Mucosa of rectum (tissue), 2 donors: ENCODE results near the gene TDRD7.
A peak's percentile ranks its signal among the peaks of the same experiment; 100 is the strongest.

ENCODE experiments used
- H3K27ac ChIP-seq, 2 donors: one replicate each; pipeline ENCODE4 v1.7.0; 2013; ENCODE audit warnings: inconsistent platforms in 2 of 2, low read depth in 2 of 2, low read length in 2 of 2
- H3K27me3 ChIP-seq, 2 donors: one replicate each; pipeline ENCODE4 v1.7.0; 2013; ENCODE audit warnings: low read length in 2 of 2; ENCODE audit not compliant: control insufficient read depth in 2 of 2, insufficient read depth in 2 of 2
- H3K36me3 ChIP-seq, 2 donors: one replicate each; pipeline ENCODE4 v1.7.0; 2013; ENCODE audit warnings: low read length in 2 of 2; ENCODE audit not compliant: control insufficient read depth in 2 of 2, insufficient read depth in 2 of 2
- H3K4me1 ChIP-seq, 2 donors: one replicate each; pipeline ENCODE4 v1.7.0; 2013; ENCODE audit warnings: low read length in 2 of 2, mild to moderate bottlenecking in 1 of 2; ENCODE audit not compliant: control insufficient read depth in 2 of 2, insufficient read depth in 2 of 2
- H3K4me3 ChIP-seq, 2 donors: one replicate each; pipeline ENCODE4 v1.7.0; 2013; ENCODE audit warnings: low read length in 2 of 2
- H3K9ac ChIP-seq, 2 donors: one replicate each; pipeline ENCODE4 v1.7.0; 2013; ENCODE audit warnings: low read length in 2 of 2, low read depth in 1 of 2, mild to moderate bottlenecking in 1 of 2
- H3K9me3 ChIP-seq, 2 donors: one replicate each; pipeline ENCODE4 v1.7.0; 2013; ENCODE audit warnings: low read length in 2 of 2; ENCODE audit not compliant: control insufficient read depth in 2 of 2
- donor health status: healthy.
- donor health status: Normal muscosa, but diverticular disease.

The TDRD7 gene

DNA sequence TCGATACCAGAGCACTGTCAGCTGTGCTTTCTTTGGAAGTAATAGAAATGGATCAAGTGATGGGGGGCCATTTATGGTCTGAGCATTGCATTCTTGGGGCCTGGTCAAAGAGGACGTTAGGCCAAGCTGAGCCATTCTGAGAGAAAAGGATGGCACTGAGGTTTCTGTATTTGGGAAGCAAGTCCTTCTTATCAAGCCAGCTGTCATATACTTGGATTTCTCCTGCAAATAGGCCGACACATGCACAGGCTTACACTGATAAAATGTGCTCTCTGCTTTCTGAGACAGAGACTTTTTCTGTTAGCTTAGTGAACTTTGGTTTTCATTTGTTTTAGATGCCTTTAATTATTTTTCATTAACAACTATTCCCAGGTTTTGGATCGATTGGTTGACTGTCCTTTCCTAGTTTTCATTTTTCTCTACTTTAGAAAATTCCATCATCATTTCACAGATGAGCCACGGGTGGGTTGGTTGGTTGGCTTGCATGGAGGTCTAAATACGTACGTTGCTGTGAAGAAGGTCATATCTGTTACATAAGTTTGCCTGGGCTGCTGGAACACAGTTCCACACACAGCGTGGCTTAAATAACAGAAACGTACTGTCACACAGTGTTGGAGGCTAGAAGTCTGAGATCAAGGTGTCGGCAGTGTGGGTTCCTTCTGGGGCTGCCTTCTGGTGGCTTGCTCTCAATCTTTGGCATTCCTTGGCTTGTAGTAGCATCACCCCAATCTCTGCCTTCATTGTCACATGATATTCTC lies 109.9 kb downstream of the TDRD7 start:
- Histone ChIP-seq H3K36me3 (no peaks in the 10 kb centered on the region), H3K9ac (no peak overlapping the region), H3K27ac (no peak overlapping the region), H3K4me3 (no peak overlapping the region), H3K4me1 (peaks cover 0 to 5% of the 10 kb centered on the region in 2 donors), H3K9me3 (no peaks in the 10 kb centered on the region), H3K27me3 (no peaks in the 10 kb centered on the region)

DNA sequence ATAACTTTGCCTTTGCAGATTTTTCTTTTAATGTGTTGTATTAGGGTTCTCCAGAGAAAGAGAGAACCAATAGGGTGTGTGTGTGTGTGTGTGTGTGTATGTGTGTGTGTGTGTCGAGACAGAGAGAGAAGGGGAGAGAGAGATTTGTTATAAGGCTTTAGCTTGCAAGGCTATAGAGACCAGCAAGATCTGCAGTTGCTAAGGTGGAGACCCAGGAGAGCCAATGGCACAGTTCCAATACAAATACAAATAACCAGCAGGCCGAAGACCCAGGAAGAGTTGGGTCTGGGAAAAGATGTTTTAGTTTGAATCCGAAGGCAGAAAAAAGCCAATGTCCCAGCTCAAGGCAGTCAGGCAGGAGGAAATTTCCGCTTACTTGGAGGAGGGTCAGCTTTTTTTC lies 112.5 kb downstream of the TDRD7 start:
- no peak overlapping the region for H3K27ac ChIP-seq
- no peaks in the 10 kb centered on the region for H3K9me3 ChIP-seq
- H3K36me3 ChIP-seq: no peaks in the 10 kb centered on the region
- no peaks in the 10 kb centered on the region for H3K4me1 ChIP-seq
- H3K4me3 ChIP-seq: no peak overlapping the region
- no peak overlapping the region for H3K9ac ChIP-seq
- H3K27me3 ChIP-seq: no peaks in the 10 kb centered on the region

DNA sequence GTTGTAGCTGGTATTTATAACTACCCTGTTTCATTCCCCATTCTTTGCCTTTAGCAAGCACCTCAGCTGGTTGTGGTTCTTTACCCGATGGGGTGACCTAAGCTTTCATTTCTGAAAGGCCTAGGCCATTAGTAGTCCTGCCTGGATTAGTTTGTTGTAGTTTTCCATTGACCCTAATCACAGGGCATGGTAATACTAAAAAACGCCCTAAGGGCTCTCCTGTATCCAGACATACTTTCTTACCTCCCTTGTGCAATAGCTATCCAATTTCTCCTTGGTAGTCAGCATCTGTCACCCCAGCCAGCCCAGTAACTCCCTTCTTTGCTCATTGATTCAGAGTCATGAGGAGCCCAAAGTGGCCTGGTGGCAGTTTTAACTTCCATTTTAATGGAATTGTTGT lies 113.6 kb downstream of the TDRD7 start:
- no peak overlapping the region for H3K9ac ChIP-seq
- no peak overlapping the region for H3K27ac ChIP-seq
- H3K36me3 ChIP-seq: no peaks in the 10 kb centered on the region
- H3K4me1 ChIP-seq: no peaks in the 10 kb centered on the region
- H3K9me3 ChIP-seq: no peaks in the 10 kb centered on the region
- H3K27me3 ChIP-seq: no peaks in the 10 kb centered on the region
- no peak overlapping the region for H3K4me3 ChIP-seq

DNA sequence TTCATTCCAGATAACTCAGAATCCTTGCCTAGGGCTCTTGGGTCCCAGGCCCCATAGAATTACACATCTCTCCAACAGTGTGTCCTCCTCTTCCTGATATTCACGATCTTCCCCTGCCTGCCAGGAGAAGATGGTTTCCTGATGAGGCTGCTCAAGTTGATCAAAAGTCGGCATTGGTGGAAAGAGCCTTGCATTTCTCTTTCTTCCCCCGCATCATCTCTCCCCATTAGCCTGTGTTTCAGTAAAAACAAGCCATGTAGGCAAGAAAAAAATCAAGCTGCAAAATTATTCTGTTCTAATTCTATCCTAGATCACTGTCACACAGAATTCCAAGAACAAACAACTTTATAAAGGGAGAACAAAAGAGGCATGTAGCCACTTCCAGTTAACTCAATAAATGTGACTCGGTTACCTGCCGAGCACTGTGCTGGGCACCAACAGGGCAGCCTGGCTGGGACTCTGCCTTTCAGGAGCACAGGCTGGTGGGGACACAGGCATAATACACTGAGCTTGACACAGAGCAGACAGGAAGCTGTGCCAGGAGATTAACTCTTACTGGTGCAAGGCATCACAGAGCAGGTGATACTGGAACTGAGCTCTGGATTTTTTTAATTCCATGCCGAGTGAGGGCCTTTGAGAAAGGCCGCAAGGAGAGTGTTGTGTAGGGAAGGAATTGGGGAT lies 115.1 kb downstream of the TDRD7 start:
- no peaks in the 10 kb centered on the region for H3K27me3 ChIP-seq
- H3K4me1 ChIP-seq: peaks cover 0 to 3% of the 10 kb centered on the region in 2 donors
- no peak overlapping the region for H3K4me3 ChIP-seq
- no peaks in the 10 kb centered on the region for H3K9me3 ChIP-seq
- no peak overlapping the region for H3K27ac ChIP-seq
- no peak overlapping the region for H3K9ac ChIP-seq
- no peaks in the 10 kb centered on the region for H3K36me3 ChIP-seq

DNA sequence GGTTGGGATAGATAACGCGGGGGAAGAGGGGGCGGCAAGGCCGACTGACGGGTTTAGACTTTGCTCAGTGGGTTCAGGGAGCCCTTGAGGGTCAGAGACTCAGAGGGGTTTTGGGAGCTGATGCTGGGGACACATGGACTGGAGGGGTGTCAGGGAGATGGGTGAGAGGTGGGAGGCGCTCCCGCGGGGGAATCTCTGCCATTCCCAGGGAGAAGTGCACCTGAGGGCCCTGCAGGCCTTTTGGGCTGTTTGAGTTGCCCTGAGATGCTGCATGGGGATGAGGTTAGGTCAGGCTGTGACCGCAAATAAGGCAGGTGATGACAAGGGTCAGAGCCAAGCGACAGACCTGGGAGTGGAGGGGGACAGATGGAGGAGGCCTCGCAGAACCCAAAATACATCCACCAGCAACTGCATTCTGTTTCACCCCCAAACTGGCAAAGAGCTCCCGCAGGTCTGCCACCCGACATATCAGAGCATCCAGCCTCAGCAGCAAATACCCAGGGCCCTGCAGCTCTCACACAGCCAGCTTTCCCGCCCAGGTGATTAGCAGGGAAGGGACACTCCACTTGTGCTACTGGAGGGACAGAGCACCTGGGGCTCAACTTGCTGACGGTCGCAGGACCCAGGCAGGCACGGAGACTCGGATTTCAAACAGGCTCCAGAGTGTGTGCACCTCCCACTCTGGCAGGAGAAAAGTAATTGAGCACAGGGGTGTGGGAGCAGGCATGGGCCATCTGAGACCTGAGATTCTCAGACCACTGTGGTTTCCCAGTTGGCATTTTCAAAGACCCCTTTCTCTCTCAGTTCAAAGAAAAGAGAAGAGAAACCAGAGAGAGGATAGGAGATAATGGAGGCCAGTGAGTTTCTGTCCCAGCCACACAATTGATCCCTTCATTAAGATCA lies 116.0 kb downstream of the TDRD7 start:
- Histone ChIP-seq H3K9me3 (no peaks in the 10 kb centered on the region), H3K27ac (no peak overlapping the region), H3K9ac (no peak overlapping the region), H3K36me3 (no peaks in the 10 kb centered on the region), H3K27me3 (no peaks in the 10 kb centered on the region), H3K4me1 (peaks cover 0 to 3% of the 10 kb centered on the region in 2 donors), H3K4me3 (no peak overlapping the region)

DNA sequence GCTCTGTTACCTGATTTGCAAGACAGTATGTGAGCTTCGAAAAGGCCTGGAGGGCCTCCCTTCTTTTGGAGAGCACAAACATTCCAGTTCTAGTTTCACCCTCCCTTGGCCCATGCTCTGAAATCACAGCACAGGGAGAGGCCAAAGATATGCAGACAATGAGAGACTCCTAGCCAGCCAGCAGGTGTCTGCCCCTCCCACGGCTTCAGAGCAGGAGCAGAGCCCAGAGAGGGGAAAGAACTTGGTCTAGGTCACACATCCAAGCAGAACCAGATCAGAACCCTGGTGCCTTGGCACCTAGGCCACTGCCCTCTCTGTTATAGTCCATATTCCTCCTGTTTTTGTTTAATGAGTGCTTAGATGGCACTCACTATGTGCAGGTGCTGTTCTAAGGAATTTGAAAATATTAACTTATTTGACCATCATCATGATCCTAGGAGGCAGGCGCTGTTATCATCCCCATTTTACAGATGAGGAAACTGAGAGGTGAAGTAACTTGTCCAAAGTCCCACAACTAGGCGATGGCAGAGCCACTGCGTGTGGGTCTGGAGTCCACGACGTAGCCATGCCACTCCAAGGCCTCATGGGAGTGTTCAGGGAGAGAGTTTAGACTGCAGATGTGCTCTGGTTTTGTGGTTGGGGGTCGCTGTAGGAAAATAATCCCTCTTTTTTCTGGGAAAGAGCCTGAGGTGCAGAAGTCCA lies 116.8 kb downstream of the TDRD7 start:
- no peak overlapping the region for H3K9ac ChIP-seq
- peak overlapping the region in 1 of 2 donors; percentile 10 for H3K27ac ChIP-seq

DNA sequence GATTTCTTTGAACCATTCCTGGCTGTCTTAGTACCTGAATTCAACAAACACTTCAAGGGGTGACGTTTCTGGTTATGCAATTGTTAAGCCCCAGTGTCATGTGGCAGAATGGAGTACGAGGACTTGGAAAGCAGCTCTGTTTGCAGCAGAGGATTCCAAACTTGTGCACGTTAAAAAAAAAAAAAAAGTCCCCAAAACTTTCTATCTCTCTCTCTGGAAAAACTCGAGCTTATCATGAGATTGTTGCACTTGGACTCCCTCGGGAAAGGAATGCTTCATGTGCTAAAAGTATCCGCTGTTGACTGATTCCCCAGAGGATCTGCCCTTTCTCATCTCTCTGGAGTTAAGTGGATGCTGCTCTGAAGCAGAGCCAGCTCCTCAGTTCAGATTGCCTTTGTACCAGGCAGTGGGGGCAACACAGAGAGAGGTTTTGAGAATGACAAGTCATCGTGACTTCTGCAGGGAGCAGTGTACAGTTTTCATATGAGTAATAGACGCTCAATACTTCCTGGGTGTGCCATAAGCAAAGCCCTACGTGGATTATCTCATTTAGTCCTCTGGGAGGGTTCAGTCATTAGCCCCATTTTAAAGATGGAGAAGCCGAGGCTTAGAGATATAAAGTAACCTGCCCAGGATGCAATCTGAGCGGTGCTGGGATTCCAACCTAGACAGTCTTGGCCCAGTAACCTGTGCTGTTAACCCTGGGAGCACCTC lies 117.6 kb downstream of the TDRD7 start:
- H3K27ac ChIP-seq: peak overlapping the region in 1 of 2 donors; percentile 5
- no peak overlapping the region for H3K9ac ChIP-seq
- no peaks in the 10 kb centered on the region for H3K9me3 ChIP-seq
- no peaks in the 10 kb centered on the region for H3K36me3 ChIP-seq
- H3K4me3 ChIP-seq: no peak overlapping the region
- H3K4me1 ChIP-seq: peaks cover 0 to 3% of the 10 kb centered on the region in 2 donors
- H3K27me3 ChIP-seq: no peaks in the 10 kb centered on the region

More for the DNA sequence above, 116.8 kb downstream of the TDRD7 start:
- no peaks in the 10 kb centered on the region for H3K27me3 ChIP-seq
- no peaks in the 10 kb centered on the region for H3K9me3 ChIP-seq
- no peaks in the 10 kb centered on the region for H3K36me3 ChIP-seq
- H3K4me1 ChIP-seq: peaks cover 0 to 3% of the 10 kb centered on the region in 2 donors
- no peak overlapping the region for H3K4me3 ChIP-seq

DNA sequence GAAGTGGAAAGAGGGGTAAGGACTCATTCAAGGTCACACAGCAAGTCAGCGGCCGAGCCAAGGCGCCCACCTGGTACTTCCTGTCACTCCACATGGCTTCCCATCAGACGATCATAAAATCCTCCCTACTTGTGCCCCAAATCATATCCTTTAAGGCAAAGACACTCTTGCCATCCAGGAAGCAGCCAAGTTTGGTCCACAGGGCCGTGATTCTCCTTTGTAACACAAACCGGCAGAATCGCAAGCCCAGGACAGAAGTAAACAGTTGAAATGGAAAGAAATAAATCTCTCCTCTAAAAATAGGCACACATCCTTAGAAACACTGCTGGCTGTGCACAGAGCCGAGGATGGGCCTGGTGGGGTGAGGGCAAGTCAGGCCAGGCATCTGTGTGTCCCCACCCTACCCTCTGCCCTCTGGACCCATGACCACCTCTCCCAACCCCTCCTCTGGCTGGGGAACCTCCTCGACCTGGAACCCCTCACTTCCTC lies 120.0 kb downstream of the TDRD7 start:
- Histone ChIP-seq H3K9ac (no peak overlapping the region), H3K4me3 (no peak overlapping the region), H3K4me1 (peaks cover 0 to 3% of the 10 kb centered on the region in 2 donors), H3K36me3 (no peaks in the 10 kb centered on the region), H3K27ac (peak overlapping the region in 1 of 2 donors; percentile 28), H3K9me3 (no peaks in the 10 kb centered on the region), H3K27me3 (no peaks in the 10 kb centered on the region)

DNA sequence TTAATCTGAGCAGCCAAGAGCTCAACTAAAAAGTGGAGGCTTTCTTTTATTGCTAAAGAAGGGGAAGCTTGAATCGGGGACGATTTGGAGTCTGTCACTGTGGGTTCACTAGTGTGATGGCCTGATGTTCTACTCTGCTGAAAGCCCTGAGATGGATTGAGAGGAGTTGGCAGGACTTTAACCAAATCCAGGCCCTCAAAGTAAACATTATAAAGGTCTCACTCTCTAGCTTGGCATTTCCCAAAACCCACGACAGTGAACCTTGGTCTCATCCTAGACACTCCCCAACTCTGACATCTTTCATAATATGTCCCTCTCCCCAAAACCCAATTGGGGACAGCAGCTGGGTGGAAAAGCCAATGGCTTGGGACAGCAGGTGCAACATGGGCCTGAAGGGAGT lies 122.3 kb downstream of the TDRD7 start:
- no peaks in the 10 kb centered on the region for H3K9me3 ChIP-seq
- no peaks in the 10 kb centered on the region for H3K27me3 ChIP-seq
- H3K27ac ChIP-seq: no peak overlapping the region
- no peaks in the 10 kb centered on the region for H3K36me3 ChIP-seq
- H3K9ac ChIP-seq: no peak overlapping the region
- no peak overlapping the region for H3K4me3 ChIP-seq
- peaks cover 0 to 3% of the 10 kb centered on the region in 2 donors for H3K4me1 ChIP-seq
